Spleen (tissue), 11 donors: ENCODE data around the gene AKAP9. TPM values are rescaled to one million over a fixed set of nuclear protein-coding genes. Genes with fewer than 3 reads are reported as not detected.

Experiments used
- DNase-seq: peaks from one replicate; pipeline ENCODE4 v3.0.0-alpha.2; 2020
- H3K27ac ChIP-seq, 8 donors: fragments of 200-600 bp; sonication (generic) in 7 of 8; 1 replicate in 4 of 8; 2 replicates in 4 of 8; pipeline versions ENCODE4 v1.5.0 to v1.8.0; 2016 to 2021; ENCODE audit warnings: inconsistent platforms in 4 of 8, mild to moderate bottlenecking in 4 of 8, moderate library complexity in 1 of 8
- H3K27me3 ChIP-seq, 7 donors: fragments of 200-600 bp; sonication (generic) in 6 of 7; replicated peaks in 1 of 7; 1 replicate in 4 of 7; 2 replicates in 3 of 7; pipeline versions ENCODE4 v1.5.0 to v1.8.0; 2016 to 2021; ENCODE audit warnings: inconsistent platforms in 3 of 7, mild to moderate bottlenecking in 1 of 7
- H3K36me3 ChIP-seq, 6 donors: fragments of 200-600 bp; sonication (generic) in 5 of 6; 1 replicate in 4 of 6; 2 replicates in 2 of 6; pipeline versions ENCODE4 v1.5.0 to v1.8.0; 2016 to 2021; ENCODE audit warnings: inconsistent platforms in 2 of 6
- H3K4me1 ChIP-seq, 6 donors: fragments of 200-600 bp; sonication (generic) in 5 of 6; 1 replicate in 3 of 6; 2 replicates in 3 of 6; pipeline versions ENCODE4 v1.5.0 to v1.8.0; 2016 to 2021; ENCODE audit warnings: inconsistent platforms in 3 of 6
- H3K4me3 ChIP-seq, 8 donors: fragments of 200-600 bp; sonication (generic) in 7 of 8; 1 replicate in 4 of 8; 2 replicates in 4 of 8; pipeline versions ENCODE4 v1.5.0 to v1.8.0; 2016 to 2021; ENCODE audit warnings: inconsistent platforms in 4 of 8, mild to moderate bottlenecking in 4 of 8, moderate library complexity in 2 of 8
- H3K9me3 ChIP-seq, 8 donors: fragments of 200-600 bp; sonication (generic) in 7 of 8; 1 replicate in 4 of 8; 2 replicates in 4 of 8; pipeline versions ENCODE4 v1.5.0 to v1.8.0; 2016 to 2021; ENCODE audit warnings: inconsistent platforms in 4 of 8
- CTCF ChIP-seq, 11 experiments: fragments of 200-600 bp in 7 of 11; fragments of 450-650 bp in 4 of 11; sonication (generic) in 4 of 11; IDR thresholded peaks in 8 of 11; conservative IDR thresholded peaks in 3 of 11; 1 replicate in 7 of 11; 2 replicates in 4 of 11; pipeline versions ENCODE4 v1.4.0 to v1.8.0; 2016 to 2021; ENCODE audit warnings: antibody characterized with exemption in 11 of 11, inconsistent platforms in 4 of 11, mild to moderate bottlenecking in 1 of 11
- POLR2A ChIP-seq, 3 donors: fragments of 450-650 bp; IDR thresholded peaks; one replicate each; pipeline ENCODE4 v1.5.1; 2017; ENCODE audit warnings: antibody characterized with exemption in 3 of 3, mild to moderate bottlenecking in 1 of 3
- POLR2AphosphoS5 ChIP-seq, 3 donors: sonication (generic); formaldehyde crosslinking; IDR thresholded peaks; one replicate each; pipeline ENCODE4 v1.5.1; 2017; ENCODE audit warnings: antibody characterized with exemption in 3 of 3
- WGBS, 5 donors: extraction: QIAGEN DNeasy Blood & Tissue Kit in 3 of 5; methylation state at CpG; one replicate each; pipeline versions ENCODE4 v1.1.5 to v1.1.7; 2013 to 2018; 5-methylcytosine and 5-hydroxymethylcytosine counted together
- intact Hi-C: fragments of 100-400 bp; cut with DNase I; formaldehyde crosslinking; loops from one replicate; pipeline ENCODE4 v1.15.0; 2023; ENCODE audit warnings: low total_unique reads
- polyA plus RNA-seq, 3 donors: library from polyadenylated mRNA; stranded (reverse); fragments of 200-250 nt; gene quantifications; one replicate each; pipeline ENCODE4 v1.2.1, GENCODE V29; 2013
- total RNA-seq, 7 donors: library from RNA; depleted of rRNA in 3 of 7; stranded (reverse); fragments of >200 nt in 3 of 7; fragmentation: NEBNext Ultra II Directional in 4 of 7; extraction: Animal tissue kit (Norgen Biotek cat#: 25700) in 4 of 7; gene quantifications; one replicate each; pipeline versions ENCODE4 v1.1.0 to v1.2.1, GENCODE V29; 2016 to 2021
- donor health status: healthy with polysubstance abuse.
- donor health status: DM: no; HTN: no; CAD: no; lungs with moderate emphysema.
- donor health status: DM: no; HTN: no; CAD: no.
- donor health status: Bipolar disorder and iron deficiency.
- donor health status: healthy.
- donor health status: DM: no; HTN: no; CAD: no.
- donor health status: DM: yes; HTN: yes; CAD: no.

The AKAP9 gene
- total and polyA plus RNA-seq, 10 donors = 7.5 to 100 (median 68.5) TPM

- WGBS, 5 donors = 66 to 83% (median 80%) methylated on average over 1 of the region's 1 CpG
- peaks cover 0 to 10% (median 1%) of the 10 kb centered on the region in 6 donors for H3K4me1 ChIP-seq
- no peak for DNase-seq
- H3K4me3 ChIP-seq = no peak overlapping the region
- no peak overlapping the region for H3K27ac ChIP-seq
- H3K27me3 ChIP-seq = no peaks in the 10 kb centered on the region
- TF ChIP-seq POLR2AphosphoS5 (IDR thresholded peaks at IDR 0.05) = no peak
- H3K9me3 ChIP-seq = no peaks in the 10 kb centered on the region
- H3K36me3 ChIP-seq = no peaks in the 10 kb centered on the region
- intact Hi-C loops = no loop called here
These were observed 24.6 kb upstream of the AKAP9 start for GRCh38 chr7:91916051-91916440.

GRCh38 chr7:91918356-91918755 is 22.3 kb upstream of the AKAP9 start:
- TF ChIP-seq POLR2A (IDR thresholded peaks at IDR 0.05) = no peak
- TF ChIP-seq POLR2AphosphoS5 (IDR thresholded peaks at IDR 0.05) = no peak
- no peak for TF ChIP-seq CTCF (IDR thresholded peaks at IDR 0.05 in 8 of 11, conservative IDR thresholded peaks at IDR 0.05 in 3 of 11)
- intact Hi-C loops = no loop called here
- WGBS, 5 donors = 64 to 91% (median 70%) methylated on average over 1 of the region's 1 CpG
- Histone ChIP-seq H3K4me3 (no peak overlapping the region), H3K4me1 (no peaks in the 10 kb centered on the region), H3K36me3 (no peaks in the 10 kb centered on the region), H3K27me3 (no peaks in the 10 kb centered on the region), H3K27ac (no peak overlapping the region), H3K9me3 (no peaks in the 10 kb centered on the region)
- DNase-seq = no peak

- DNase-seq = no peak
- no peaks in the 10 kb centered on the region for H3K36me3 ChIP-seq
- H3K4me1 ChIP-seq = no peaks in the 10 kb centered on the region
- H3K9me3 ChIP-seq = no peaks in the 10 kb centered on the region
- intact Hi-C loops = no loop called here
- H3K4me3 ChIP-seq = no peak overlapping the region
- no peaks in the 10 kb centered on the region for H3K27me3 ChIP-seq
- H3K27ac ChIP-seq = no peak overlapping the region
- no peak for TF ChIP-seq POLR2A (IDR thresholded peaks at IDR 0.05)
- TF ChIP-seq POLR2AphosphoS5 (IDR thresholded peaks at IDR 0.05) = no peak
- no peak for TF ChIP-seq CTCF (IDR thresholded peaks at IDR 0.05 in 8 of 11, conservative IDR thresholded peaks at IDR 0.05 in 3 of 11)
- WGBS, 5 donors = 77 to 88% (median 84%) methylated on average over 4 of the region's 4 CpGs
These were observed 17.8 kb upstream of the AKAP9 start for GRCh38 chr7:91922857-91923256.

GRCh38 chr7:91927912-91928311 is 12.8 kb upstream of the AKAP9 start:
- intact Hi-C loops = no loop called here
- WGBS, 5 donors = 81 to 91% (median 86%) methylated on average over 5 to 6 of the region's 6 CpGs
- no peak for TF ChIP-seq CTCF (IDR thresholded peaks at IDR 0.05 in 8 of 11, conservative IDR thresholded peaks at IDR 0.05 in 3 of 11)
- no peak for TF ChIP-seq POLR2AphosphoS5 (IDR thresholded peaks at IDR 0.05)
- no peak for TF ChIP-seq POLR2A (IDR thresholded peaks at IDR 0.05)

GRCh38 chr7:91929463-91929862 is 11.2 kb upstream of the AKAP9 start:
- Histone ChIP-seq H3K4me1 (no peaks in the 10 kb centered on the region), H3K36me3 (no peaks in the 10 kb centered on the region), H3K27me3 (no peaks in the 10 kb centered on the region), H3K4me3 (no peak overlapping the region), H3K9me3 (peaks cover 0 to 3% (median 0%) of the 10 kb centered on the region in 8 donors), H3K27ac (no peak overlapping the region)
- TF ChIP-seq POLR2A (IDR thresholded peaks at IDR 0.05) (no peak), POLR2AphosphoS5 (IDR thresholded peaks at IDR 0.05) (no peak), CTCF (IDR thresholded peaks at IDR 0.05 in 8 of 11, conservative IDR thresholded peaks at IDR 0.05 in 3 of 11) (no peak)
- WGBS, 5 donors = 75 to 79% (median 78%) methylated on average over 3 of the region's 3 CpGs
- intact Hi-C loops = no loop called here
- no peak for DNase-seq

More at GRCh38 chr7:91927912-91928311, 12.8 kb upstream of the AKAP9 start:
- H3K27me3 ChIP-seq = no peaks in the 10 kb centered on the region
- H3K27ac ChIP-seq = no peak overlapping the region
- peaks cover 0 to 3% (median 0%) of the 10 kb centered on the region in 8 donors for H3K9me3 ChIP-seq
- no peak overlapping the region for H3K4me3 ChIP-seq
- no peaks in the 10 kb centered on the region for H3K4me1 ChIP-seq
- DNase-seq = no peak
- H3K36me3 ChIP-seq = no peaks in the 10 kb centered on the region
